Spleen (tissue), 11 donors: ENCODE measurements around the gene FNDC7. TPM values are rescaled to one million over a fixed set of nuclear protein-coding genes. Genes with fewer than 3 reads are reported as not detected.
"Not testable (repeated sequence)": the region's sequence is repeated elsewhere in the genome, so short reads cannot be mapped to it uniquely, and the experiment has no call there.

Experiments used
- DNase-seq: peaks from one replicate; pipeline ENCODE4 v3.0.0-alpha.2; 2020
- H3K27ac ChIP-seq, 8 donors: fragments of 200-600 bp; sonication (generic) in 7 of 8; 1 replicate in 4 of 8; 2 replicates in 4 of 8; pipeline versions ENCODE4 v1.5.0 to v1.8.0; 2016 to 2021; ENCODE audit warnings: inconsistent platforms in 4 of 8, mild to moderate bottlenecking in 4 of 8, moderate library complexity in 1 of 8
- H3K27me3 ChIP-seq, 7 donors: fragments of 200-600 bp; sonication (generic) in 6 of 7; replicated peaks in 1 of 7; 1 replicate in 4 of 7; 2 replicates in 3 of 7; pipeline versions ENCODE4 v1.5.0 to v1.8.0; 2016 to 2021; ENCODE audit warnings: inconsistent platforms in 3 of 7, mild to moderate bottlenecking in 1 of 7
- H3K36me3 ChIP-seq, 6 donors: fragments of 200-600 bp; sonication (generic) in 5 of 6; 1 replicate in 4 of 6; 2 replicates in 2 of 6; pipeline versions ENCODE4 v1.5.0 to v1.8.0; 2016 to 2021; ENCODE audit warnings: inconsistent platforms in 2 of 6
- H3K4me1 ChIP-seq, 6 donors: fragments of 200-600 bp; sonication (generic) in 5 of 6; 1 replicate in 3 of 6; 2 replicates in 3 of 6; pipeline versions ENCODE4 v1.5.0 to v1.8.0; 2016 to 2021; ENCODE audit warnings: inconsistent platforms in 3 of 6
- H3K4me3 ChIP-seq, 8 donors: fragments of 200-600 bp; sonication (generic) in 7 of 8; 1 replicate in 4 of 8; 2 replicates in 4 of 8; pipeline versions ENCODE4 v1.5.0 to v1.8.0; 2016 to 2021; ENCODE audit warnings: inconsistent platforms in 4 of 8, mild to moderate bottlenecking in 4 of 8, moderate library complexity in 2 of 8
- H3K9me3 ChIP-seq, 8 donors: fragments of 200-600 bp; sonication (generic) in 7 of 8; 1 replicate in 4 of 8; 2 replicates in 4 of 8; pipeline versions ENCODE4 v1.5.0 to v1.8.0; 2016 to 2021; ENCODE audit warnings: inconsistent platforms in 4 of 8
- POLR2A ChIP-seq, 3 donors: fragments of 450-650 bp; IDR thresholded peaks; one replicate each; pipeline ENCODE4 v1.5.1; 2017; ENCODE audit warnings: antibody characterized with exemption in 3 of 3, mild to moderate bottlenecking in 1 of 3
- POLR2AphosphoS5 ChIP-seq, 3 donors: sonication (generic); formaldehyde crosslinking; IDR thresholded peaks; one replicate each; pipeline ENCODE4 v1.5.1; 2017; ENCODE audit warnings: antibody characterized with exemption in 3 of 3
- WGBS, 5 donors: extraction: QIAGEN DNeasy Blood & Tissue Kit in 3 of 5; methylation state at CpG; one replicate each; pipeline versions ENCODE4 v1.1.5 to v1.1.7; 2013 to 2018; 5-methylcytosine and 5-hydroxymethylcytosine counted together
- intact Hi-C: fragments of 100-400 bp; cut with DNase I; formaldehyde crosslinking; loops from one replicate; pipeline ENCODE4 v1.15.0; 2023; ENCODE audit warnings: low total_unique reads
- polyA plus RNA-seq, 3 donors: library from polyadenylated mRNA; stranded (reverse); fragments of 200-250 nt; gene quantifications; one replicate each; pipeline ENCODE4 v1.2.1, GENCODE V29; 2013
- total RNA-seq, 7 donors: library from RNA; depleted of rRNA in 3 of 7; stranded (reverse); fragments of >200 nt in 3 of 7; fragmentation: NEBNext Ultra II Directional in 4 of 7; extraction: Animal tissue kit (Norgen Biotek cat#: 25700) in 4 of 7; gene quantifications; one replicate each; pipeline versions ENCODE4 v1.1.0 to v1.2.1, GENCODE V29; 2016 to 2021
- TF ChIP-seq, protein P1 (sequence below), 11 experiments: fragments of 200-600 bp in 7 of 11; fragments of 450-650 bp in 4 of 11; sonication (generic) in 4 of 11; IDR thresholded peaks in 8 of 11; conservative IDR thresholded peaks in 3 of 11; 1 replicate in 7 of 11; 2 replicates in 4 of 11; pipeline versions ENCODE4 v1.4.0 to v1.8.0; 2016 to 2021; ENCODE audit warnings: antibody characterized with exemption in 11 of 11, inconsistent platforms in 4 of 11, mild to moderate bottlenecking in 1 of 11
- donor health status: healthy with polysubstance abuse.
- donor health status: DM: no; HTN: no; CAD: no; lungs with moderate emphysema.
- donor health status: DM: no; HTN: no; CAD: no.
- donor health status: Bipolar disorder and iron deficiency.
- donor health status: healthy.
- donor health status: DM: no; HTN: no; CAD: no.
- donor health status: DM: yes; HTN: yes; CAD: no.

FNDC7 gene
- total and polyA plus RNA-seq, 10 donors = 0.04 to 0.98 (median 0.37) TPM; not detected in 6

DNA sequence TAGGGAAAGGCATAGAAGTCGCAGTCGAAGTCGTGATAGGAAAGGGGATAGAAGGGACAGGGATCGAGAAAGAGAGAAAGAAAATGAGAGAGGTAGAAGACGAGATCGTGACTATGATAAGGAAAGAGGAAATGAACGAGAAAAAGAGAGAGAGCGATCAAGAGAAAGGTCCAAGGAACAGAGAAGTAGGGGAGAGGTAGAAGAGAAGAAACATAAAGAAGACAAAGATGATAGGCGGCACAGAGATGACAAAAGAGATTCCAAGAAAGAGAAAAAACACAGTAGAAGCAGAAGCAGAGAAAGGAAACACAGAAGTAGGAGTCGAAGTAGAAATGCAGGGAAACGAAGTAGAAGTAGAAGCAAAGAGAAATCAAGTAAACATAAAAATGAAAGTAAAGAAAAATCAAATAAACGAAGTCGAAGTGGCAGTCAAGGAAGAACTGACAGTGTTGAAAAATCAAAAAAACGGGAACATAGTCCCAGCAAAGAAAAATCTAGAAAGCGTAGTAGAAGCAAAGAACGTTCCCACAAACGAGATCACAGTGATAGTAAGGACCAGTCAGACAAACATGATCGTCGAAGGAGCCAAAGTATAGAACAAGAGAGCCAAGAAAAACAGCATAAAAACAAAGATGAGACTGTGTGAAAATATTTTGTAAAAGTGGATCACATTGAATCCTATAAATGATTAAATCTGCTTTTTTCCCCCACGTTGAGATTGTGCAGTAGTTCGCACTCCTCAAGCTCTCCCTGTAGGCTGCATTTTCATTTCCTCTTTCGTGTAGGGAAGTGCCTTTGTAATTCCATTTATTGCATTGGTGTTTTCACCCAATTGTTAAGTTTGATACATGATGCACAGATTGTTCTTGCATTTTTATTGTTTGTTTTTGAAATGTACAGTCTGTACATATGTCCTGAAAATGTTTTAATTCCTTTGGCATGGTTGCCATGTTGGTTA is 13.1 kb upstream of the FNDC7 start:
- Histone ChIP-seq H3K27ac (peak overlapping the region in 5 of 8 donors; percentile 34 to 60 (median 51)), H3K36me3 (peaks cover 0 to 78% (median 58%) of the 10 kb centered on the region in 6 donors), H3K9me3 (no peaks in the 10 kb centered on the region), H3K4me1 (peaks cover 13 to 91% (median 34%) of the 10 kb centered on the region in 6 donors), H3K27me3 (no peaks in the 10 kb centered on the region), H3K4me3 (no peak overlapping the region)
- no peak for DNase-seq
- WGBS, 5 donors = 79 to 87% (median 82%) methylated on average over 22 of the region's 22 CpGs
- TF ChIP-seq, protein P1, sequence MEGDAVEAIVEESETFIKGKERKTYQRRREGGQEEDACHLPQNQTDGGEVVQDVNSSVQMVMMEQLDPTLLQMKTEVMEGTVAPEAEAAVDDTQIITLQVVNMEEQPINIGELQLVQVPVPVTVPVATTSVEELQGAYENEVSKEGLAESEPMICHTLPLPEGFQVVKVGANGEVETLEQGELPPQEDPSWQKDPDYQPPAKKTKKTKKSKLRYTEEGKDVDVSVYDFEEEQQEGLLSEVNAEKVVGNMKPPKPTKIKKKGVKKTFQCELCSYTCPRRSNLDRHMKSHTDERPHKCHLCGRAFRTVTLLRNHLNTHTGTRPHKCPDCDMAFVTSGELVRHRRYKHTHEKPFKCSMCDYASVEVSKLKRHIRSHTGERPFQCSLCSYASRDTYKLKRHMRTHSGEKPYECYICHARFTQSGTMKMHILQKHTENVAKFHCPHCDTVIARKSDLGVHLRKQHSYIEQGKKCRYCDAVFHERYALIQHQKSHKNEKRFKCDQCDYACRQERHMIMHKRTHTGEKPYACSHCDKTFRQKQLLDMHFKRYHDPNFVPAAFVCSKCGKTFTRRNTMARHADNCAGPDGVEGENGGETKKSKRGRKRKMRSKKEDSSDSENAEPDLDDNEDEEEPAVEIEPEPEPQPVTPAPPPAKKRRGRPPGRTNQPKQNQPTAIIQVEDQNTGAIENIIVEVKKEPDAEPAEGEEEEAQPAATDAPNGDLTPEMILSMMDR (IDR thresholded peaks at IDR 0.05 in 8 of 11, conservative IDR thresholded peaks at IDR 0.05 in 3 of 11) = no peak
- TF ChIP-seq POLR2AphosphoS5 (IDR thresholded peaks at IDR 0.05) (peak in 1 of 3 donors; percentile 47), POLR2A (IDR thresholded peaks at IDR 0.05) (no peak)
- intact Hi-C loops = loop anchor here (10.0 kb wide), 1 partner anchor 45 kb away; the partner anchor contains the start of gene STXBP3

DNA sequence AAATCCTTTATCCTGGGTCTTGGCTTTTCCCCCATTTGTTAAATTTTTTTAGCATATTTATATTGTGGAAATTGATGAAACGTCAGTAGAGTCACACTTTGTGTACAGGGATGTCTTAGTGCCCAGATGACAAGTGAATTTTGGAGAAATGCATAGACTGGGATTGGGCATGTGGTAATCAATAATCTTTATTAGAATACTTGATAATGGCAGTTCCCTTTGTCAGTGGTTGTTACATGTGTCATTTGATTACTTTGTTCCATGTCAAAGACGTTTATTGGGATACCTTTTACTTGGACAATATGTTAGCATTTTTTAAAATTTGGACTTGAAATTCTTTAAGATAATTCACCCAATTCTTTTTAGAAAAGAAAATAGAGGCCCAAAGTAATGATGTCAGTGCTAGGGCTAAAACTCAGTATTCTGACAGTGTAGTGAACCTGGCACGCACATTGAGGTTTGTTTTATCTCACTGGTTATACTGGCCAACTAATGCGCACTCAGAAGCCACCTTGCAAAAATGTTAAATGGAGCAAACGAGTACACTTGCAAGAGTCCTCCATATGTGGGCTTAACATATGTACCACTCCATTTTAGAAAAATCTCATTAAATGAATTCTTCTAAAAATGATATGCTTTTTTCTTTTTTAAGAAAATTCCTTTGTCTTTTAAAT is 11.4 kb upstream of the FNDC7 start:
- Histone ChIP-seq H3K4me3 (no peak overlapping the region), H3K27me3 (no peaks in the 10 kb centered on the region), H3K27ac (peak overlapping the region in 1 of 8 donors; percentile 60), H3K36me3 (peaks cover 0 to 67% (median 51%) of the 10 kb centered on the region in 6 donors), H3K4me1 (peaks cover 0 to 81% (median 18%) of the 10 kb centered on the region in 6 donors), H3K9me3 (no peaks in the 10 kb centered on the region)
- intact Hi-C loops = no loop called here
- TF ChIP-seq, protein P1 (IDR thresholded peaks at IDR 0.05 in 8 of 11, conservative IDR thresholded peaks at IDR 0.05 in 3 of 11) = no peak
- TF ChIP-seq POLR2A (IDR thresholded peaks at IDR 0.05) = no peak
- no peak for TF ChIP-seq POLR2AphosphoS5 (IDR thresholded peaks at IDR 0.05)
- 83 to 92% (median 90%) methylated on average over 5 of the region's 5 CpGs for WGBS, 5 donors
- DNase-seq = no peak

DNA sequence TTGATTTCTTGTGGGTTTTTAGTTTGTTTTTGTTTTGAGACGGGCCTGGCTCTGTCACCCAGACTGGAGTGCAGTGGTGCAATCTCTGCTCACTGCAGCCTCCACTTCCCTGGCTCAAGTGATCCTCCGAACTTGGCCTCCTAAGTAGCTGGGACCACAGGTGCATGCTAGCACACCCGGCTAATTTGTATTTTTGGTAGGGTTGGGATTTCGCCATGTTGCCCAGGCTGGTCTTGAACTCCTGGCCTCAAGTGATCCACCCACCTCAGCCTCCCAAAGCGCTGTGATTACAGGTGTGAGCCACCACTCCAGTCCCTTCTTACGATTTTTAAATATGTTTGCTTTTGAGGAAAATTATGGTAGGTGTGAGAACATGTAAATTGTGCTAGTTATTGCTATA is 10.6 kb upstream of the FNDC7 start:
- WGBS, 5 donors = 94 to 97% (median 95%) methylated on average over 6 of the region's 6 CpGs
- H3K27ac ChIP-seq, H3K9me3 ChIP-seq, H3K4me3 ChIP-seq, intact Hi-C loops, DNase-seq, H3K27me3 ChIP-seq: not testable (repeated sequence)
- peak in 2 of 3 donors; percentile 26 to 45 for TF ChIP-seq POLR2AphosphoS5 (IDR thresholded peaks at IDR 0.05)
- H3K4me1 ChIP-seq = peaks cover 0 to 73% (median 13%) of the 10 kb centered on the region in 6 donors
- peaks cover 0 to 59% (median 43%) of the 10 kb centered on the region in 6 donors for H3K36me3 ChIP-seq

DNA sequence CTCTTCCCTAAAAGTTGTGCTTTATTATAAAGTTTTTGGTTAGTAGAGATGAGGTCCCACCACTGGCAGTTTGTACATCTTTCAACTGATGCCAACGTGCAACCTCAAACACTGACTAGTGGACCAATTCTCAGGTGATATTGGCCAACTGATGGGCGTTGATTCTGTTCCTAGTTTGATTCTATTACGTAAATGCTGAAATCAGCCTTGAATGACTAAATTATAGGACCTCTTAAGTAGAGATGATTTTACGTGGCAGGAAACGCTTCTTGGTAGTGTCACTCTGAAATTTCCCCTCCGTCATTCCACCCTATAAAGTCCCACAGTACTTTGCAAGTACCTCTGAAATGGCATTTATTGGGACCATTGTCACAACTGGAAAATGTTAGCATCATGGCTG is 8.8 kb upstream of the FNDC7 start:
- WGBS, 5 donors = 47 to 74% (median 51%) methylated on average over 6 of the region's 6 CpGs
- H3K27ac ChIP-seq = peak overlapping the region in 4 of 8 donors; percentile 13 to 63 (median 44)
- H3K4me1 ChIP-seq = peaks cover 0 to 55% (median 11%) of the 10 kb centered on the region in 6 donors
- H3K27me3 ChIP-seq = no peaks in the 10 kb centered on the region
- TF ChIP-seq POLR2A (IDR thresholded peaks at IDR 0.05) = no peak
- TF ChIP-seq, protein P1 (IDR thresholded peaks at IDR 0.05 in 8 of 11, conservative IDR thresholded peaks at IDR 0.05 in 3 of 11) = no peak
- no peak for TF ChIP-seq POLR2AphosphoS5 (IDR thresholded peaks at IDR 0.05)
- no peak for DNase-seq
- intact Hi-C loops = no loop called here
- peak overlapping the region in 1 of 8 donors; percentile 2 for H3K4me3 ChIP-seq
- no peaks in the 10 kb centered on the region for H3K9me3 ChIP-seq
- H3K36me3 ChIP-seq = peaks cover 0 to 41% (median 25%) of the 10 kb centered on the region in 6 donors
